Measurements from ENCODE around the gene RPN2.

Gene RPN2

DNA sequence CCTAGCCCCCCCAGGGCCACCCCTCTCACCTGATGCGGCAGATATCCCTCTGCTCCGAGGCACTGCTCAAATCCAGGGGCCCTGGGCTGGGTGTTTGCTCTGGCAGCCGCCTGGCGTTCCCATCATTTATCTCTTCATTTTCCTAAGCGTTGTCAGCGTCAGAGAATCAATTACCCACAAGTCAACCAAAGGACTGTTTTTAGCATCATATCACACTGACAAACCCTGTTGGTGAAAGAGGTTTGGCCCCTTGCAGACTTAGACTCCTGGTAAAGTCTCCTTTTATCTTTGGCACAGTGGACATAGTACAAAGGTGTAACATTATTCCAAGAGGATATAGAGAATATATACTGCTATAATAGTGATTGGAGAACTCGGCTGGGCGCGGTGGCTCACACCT lies 82.6 kb downstream of the RPN2 start, which contains the start of gene GHRH:
TSS of gene GHRH (minus strand) at position 101 of the 400 bp plus-strand sequence. CDS start 4,925 bp downstream, outside the sequence.
- CTCF ChIA-PET, result no interaction called here
- POLR2A ChIA-PET, result no interaction called here
- no peak for TF ChIP-seq SUZ12 (IDR thresholded peaks at IDR 0.05)
- no peak for TF ChIP-seq HDGF (IDR thresholded peaks at IDR 0.05; ENCODE audit: borderline replicate concordance)
- DNase-seq (ENCODE audit: extremely low spot score), result no peak

- TF ChIP-seq SUZ12 (IDR thresholded peaks at IDR 0.05), result no peak
- POLR2A ChIA-PET, result no interaction called here
- CTCF ChIA-PET, result interaction anchor here (0.7 kb wide), 1 partner anchor 1146 kb away, joined by 3 read pairs; no protein-coding TSS in a partner anchor
- DNase-seq (ENCODE audit: extremely low spot score), result no peak
Observed at GRCh38 chr20:37262505-37262904, 83.4 kb downstream of the RPN2 start.

DNA sequence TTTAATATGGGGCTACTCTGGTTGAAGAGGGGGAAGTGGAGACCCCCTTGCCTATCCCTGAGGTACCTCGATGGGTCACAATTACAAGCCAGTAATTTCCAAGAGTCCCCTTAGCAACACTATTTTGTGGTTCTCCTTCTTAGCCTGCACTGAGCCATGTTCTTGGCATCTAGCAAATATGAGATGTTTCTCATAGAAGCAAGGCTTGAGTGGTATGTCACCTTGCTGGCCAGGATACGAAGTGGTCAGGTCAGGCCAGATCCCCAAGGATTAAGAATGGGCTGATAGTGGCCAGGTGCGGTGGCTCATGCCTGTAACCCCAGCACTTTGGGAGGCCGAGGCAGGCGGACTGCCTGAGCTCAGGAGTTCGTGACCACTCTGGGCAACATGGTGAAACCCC lies 84.6 kb downstream of the RPN2 start:
- ChIA-PET POLR2A (no interaction called here), CTCF (no interaction called here)
- DNase-seq (ENCODE audit: extremely low spot score), result no peak
- TF ChIP-seq LEF1 (IDR thresholded peaks at IDR 0.05; ENCODE audit: borderline replicate concordance) (no peak), ELF4 (IDR thresholded peaks at IDR 0.05) (no peak), L3MBTL2 (conservative IDR thresholded peaks at IDR 0.05) (no peak), SP1 (IDR thresholded peaks at IDR 0.05) (no peak), ZNF384 (IDR thresholded peaks at IDR 0.05) (no peak), HDGF (IDR thresholded peaks at IDR 0.05; ENCODE audit: borderline replicate concordance) (no peak), BHLHE40 (IDR thresholded peaks at IDR 0.05; ENCODE audit: borderline replicate concordance) (no peak), CTBP1 (IDR thresholded peaks at IDR 0.05; ENCODE audit: borderline replicate concordance) (no peak), FOXA1 (IDR thresholded peaks at IDR 0.05) (no peak), FOXK2 (IDR thresholded peaks at IDR 0.05) (no peak)
- TF ChIP-seq, protein P1, sequence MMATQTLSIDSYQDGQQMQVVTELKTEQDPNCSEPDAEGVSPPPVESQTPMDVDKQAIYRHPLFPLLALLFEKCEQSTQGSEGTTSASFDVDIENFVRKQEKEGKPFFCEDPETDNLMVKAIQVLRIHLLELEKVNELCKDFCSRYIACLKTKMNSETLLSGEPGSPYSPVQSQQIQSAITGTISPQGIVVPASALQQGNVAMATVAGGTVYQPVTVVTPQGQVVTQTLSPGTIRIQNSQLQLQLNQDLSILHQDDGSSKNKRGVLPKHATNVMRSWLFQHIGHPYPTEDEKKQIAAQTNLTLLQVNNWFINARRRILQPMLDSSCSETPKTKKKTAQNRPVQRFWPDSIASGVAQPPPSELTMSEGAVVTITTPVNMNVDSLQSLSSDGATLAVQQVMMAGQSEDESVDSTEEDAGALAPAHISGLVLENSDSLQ (IDR thresholded peaks at IDR 0.05), result no peak

GRCh38 chr20:37265152-37265551 lies 86.0 kb downstream of the RPN2 start:
- ChIA-PET POLR2A (no interaction called here), CTCF (interaction anchor here (0.6 kb wide), 1 partner anchor 132 kb away, joined by 3 read pairs; no protein-coding TSS in a partner anchor)
- no peak for TF ChIP-seq BHLHE40 (IDR thresholded peaks at IDR 0.05; ENCODE audit: borderline replicate concordance)
- TF ChIP-seq LEF1 (IDR thresholded peaks at IDR 0.05; ENCODE audit: borderline replicate concordance), result no peak
- no peak for TF ChIP-seq SUZ12 (IDR thresholded peaks at IDR 0.05)
- no peak for TF ChIP-seq FOXK2 (IDR thresholded peaks at IDR 0.05)
- no peak for TF ChIP-seq TARDBP (IDR thresholded peaks at IDR 0.05)
- no peak for TF ChIP-seq ARNT (IDR thresholded peaks at IDR 0.05)
- TF ChIP-seq NFRKB (IDR thresholded peaks at IDR 0.05), result no peak
- no peak for TF ChIP-seq ELF4 (IDR thresholded peaks at IDR 0.05)
- no peak for TF ChIP-seq HDGF (IDR thresholded peaks at IDR 0.05; ENCODE audit: borderline replicate concordance)
- TF ChIP-seq, protein P1 (IDR thresholded peaks at IDR 0.05), result no peak
- no peak for TF ChIP-seq CTBP1 (IDR thresholded peaks at IDR 0.05; ENCODE audit: borderline replicate concordance)
- TF ChIP-seq FOXM1 (IDR thresholded peaks at IDR 0.05; ENCODE audit: borderline replicate concordance), result no peak
- TF ChIP-seq FOXA1 (IDR thresholded peaks at IDR 0.05), result no peak
- no peak for TF ChIP-seq SP1 (IDR thresholded peaks at IDR 0.05)
- TF ChIP-seq L3MBTL2 (conservative IDR thresholded peaks at IDR 0.05), result no peak
- TF ChIP-seq ZNF384 (IDR thresholded peaks at IDR 0.05), result no peak
- no peak for DNase-seq (ENCODE audit: extremely low spot score)

DNA sequence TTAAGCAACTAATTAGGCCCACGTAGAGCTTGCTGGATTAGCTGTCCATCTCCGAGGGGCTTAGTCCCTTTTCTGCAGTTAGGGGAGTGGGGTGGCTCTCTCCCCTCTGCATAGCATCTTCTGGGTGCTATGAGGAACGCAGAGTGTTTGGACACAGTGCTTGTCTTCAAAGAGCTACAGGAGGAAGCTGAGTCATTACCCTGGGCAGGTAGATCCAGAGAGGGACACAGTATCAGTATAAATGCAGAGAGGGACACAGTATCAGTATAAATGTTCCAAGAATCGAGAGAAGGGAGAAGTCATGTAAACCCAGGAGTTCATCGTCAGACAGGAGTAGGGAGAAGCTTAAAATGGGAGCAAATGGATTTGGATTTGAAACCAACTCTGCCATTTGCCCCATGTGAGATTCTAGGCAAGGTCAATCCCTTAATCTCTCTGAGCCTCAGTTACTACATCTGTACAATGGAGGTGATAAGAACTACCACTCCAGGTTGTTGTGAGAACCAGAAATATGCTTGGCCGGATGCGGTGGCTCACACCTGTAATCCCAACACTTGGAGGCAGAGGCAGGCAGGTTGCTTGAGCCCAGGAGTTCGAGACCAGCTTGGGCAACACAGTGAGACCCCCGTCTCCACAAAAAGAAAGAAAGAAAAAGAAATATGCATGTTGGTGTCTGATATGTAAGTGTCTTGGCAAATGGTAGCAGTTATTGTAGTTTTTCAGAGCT lies 88.0 kb downstream of the RPN2 start:
- CTCF ChIA-PET, result interaction anchor here (0.5 to 0.7 kb wide), 2 partner anchors 157 to 297 kb away, joined by 3 to 7 read pairs; no protein-coding TSS in a partner anchor
- DNase-seq (ENCODE audit: extremely low spot score), result no peak
- POLR2A ChIA-PET, result interaction anchor here (1.1 kb wide), 1 partner anchor 88 kb away, joined by 3 read pairs; no protein-coding TSS in a partner anchor

GRCh38 chr20:37267667-37268313 lies 88.7 kb downstream of the RPN2 start:
- ChIA-PET CTCF (interaction anchor here (0.5 to 1.1 kb wide), 3 partner anchors 157 to 790 kb away, joined by 3 to 7 read pairs (median 5); no protein-coding TSS in a partner anchor), POLR2A (no interaction called here)
- no peak for DNase-seq (ENCODE audit: extremely low spot score)
- TF ChIP-seq ZNF384 (IDR thresholded peaks at IDR 0.05) (no peak), LEF1 (IDR thresholded peaks at IDR 0.05; ENCODE audit: borderline replicate concordance) (no peak)

More for the DNA sequence above, 88.0 kb downstream of the RPN2 start:
- TF ChIP-seq NFRKB (IDR thresholded peaks at IDR 0.05) (no peak), HDGF (IDR thresholded peaks at IDR 0.05; ENCODE audit: borderline replicate concordance) (no peak), TARDBP (IDR thresholded peaks at IDR 0.05) (no peak), ARNT (IDR thresholded peaks at IDR 0.05) (no peak), FOXA1 (IDR thresholded peaks at IDR 0.05) (no peak), FOXM1 (IDR thresholded peaks at IDR 0.05; ENCODE audit: borderline replicate concordance) (no peak), ZNF384 (IDR thresholded peaks at IDR 0.05) (no peak), SUZ12 (IDR thresholded peaks at IDR 0.05) (no peak)

Data from HEK293T (cell line).